Mucosa of descending colon (tissue), 3 donors: ENCODE data around the gene SLC22A7. TPM values are rescaled to one million over a fixed set of nuclear protein-coding genes. Genes with fewer than 3 reads are reported as not detected.

ENCODE experiments used
- ATAC-seq: fragments of 200-7000 bp; cut with Tn5 transposase; one replicate; pipeline ENCODE4 v1.9.1; 2020; ENCODE audit warnings: mild to moderate bottlenecking, moderate library complexity
- DNase-seq, 3 donors: peaks; one replicate each; pipeline ENCODE4 v3.0.0-alpha.2; 2020
- H3K36me3 ChIP-seq: fragments of 200-600 bp; one replicate; pipeline ENCODE4 v1.8.0; 2021; ENCODE audit warnings: low read depth, mild to moderate bottlenecking
- H3K4me1 ChIP-seq: fragments of 200-600 bp; one replicate; pipeline ENCODE4 v1.8.0; 2021; ENCODE audit warnings: low read depth, mild to moderate bottlenecking
- H3K4me3 ChIP-seq: fragments of 200-600 bp; one replicate; pipeline ENCODE4 v1.8.0; 2021; ENCODE audit warnings: mild to moderate bottlenecking
- H3K9me3 ChIP-seq: fragments of 200-600 bp; one replicate; pipeline ENCODE4 v1.8.0; 2021; ENCODE audit warnings: mild to moderate bottlenecking
- CTCF ChIP-seq: fragments of 200-600 bp; IDR thresholded peaks from one replicate; pipeline ENCODE4 v1.8.0; 2022; ENCODE audit warnings: antibody characterized with exemption, mild to moderate bottlenecking
- intact Hi-C, 2 donors: fragments of 100-400 bp; cut with DNase I in 1 of 2; cut with micrococcal nuclease in 1 of 2; formaldehyde crosslinking; loops; one replicate each; pipeline versions ENCODE4 v1.11.0 to v1.11.1; 2022; cut with DNase I, micrococcal nuclease
- total RNA-seq, 3 donors: library from RNA; stranded (reverse); fragmentation: NEBNext Ultra II Directional in 2 of 3; extraction: Animal tissue kit (Norgen Biotek cat#: 25700) in 2 of 3; gene quantifications; one replicate each; pipeline versions ENCODE4 v1.2.1 to v1.2.4, GENCODE V29; 2021 to 2023
- donor health status: DM: no; HTN: no; CAD: no; lungs with moderate emphysema.
- donor health status: DM: no; HTN: no; CAD: no.
- donor health status: DM: no; HTN: yes; CAD: no.

SLC22A7 gene
- total RNA-seq, 3 donors from 2014 or later: 0.32 TPM; not detected in 2

- intact Hi-C loops: no loop called here
- ATAC-seq: peak; percentile 33
- peaks cover 15% of the 10 kb centered on the region for H3K4me1 ChIP-seq
- DNase-seq: peak in 1 of 3 donors; percentile 39
- no peak for TF ChIP-seq CTCF
- H3K4me3 ChIP-seq: no peak overlapping the region
- H3K36me3 ChIP-seq: no peaks in the 10 kb centered on the region
- no peaks in the 10 kb centered on the region for H3K9me3 ChIP-seq
These were observed 10.9 kb upstream of the SLC22A7 start for GRCh38 chr6:43286980-43287716.

GRCh38 chr6:43287717-43288679, 10.1 kb upstream of the SLC22A7 start:
- Histone ChIP-seq H3K4me1 (peaks cover 16% of the 10 kb centered on the region), H3K4me3 (no peak overlapping the region), H3K9me3 (no peaks in the 10 kb centered on the region), H3K36me3 (no peaks in the 10 kb centered on the region)
- DNase-seq: peak in 1 of 3 donors; percentile 50
- intact Hi-C loops: no loop called here
- ATAC-seq: peak; percentile 69
- TF ChIP-seq CTCF: no peak

- intact Hi-C loops: loop anchor here in 1 of 2 donors (2.0 kb wide), 1 partner anchor 22 kb away; no protein-coding TSS in a partner anchor
- ATAC-seq: peak; percentile 51
- H3K4me3 ChIP-seq: no peak overlapping the region
- no peak for TF ChIP-seq CTCF
- DNase-seq: no peak
- peaks cover 16% of the 10 kb centered on the region for H3K4me1 ChIP-seq
- H3K9me3 ChIP-seq: no peaks in the 10 kb centered on the region
- H3K36me3 ChIP-seq: no peaks in the 10 kb centered on the region
These were observed 7.6 kb upstream of the SLC22A7 start for GRCh38 chr6:43290339-43290904.

GRCh38 chr6:43290905-43291355, 7.1 kb upstream of the SLC22A7 start:
- no peaks in the 10 kb centered on the region for H3K36me3 ChIP-seq
- intact Hi-C loops: loop anchor here in 1 of 2 donors (2.0 kb wide), 1 partner anchor 22 kb away; no protein-coding TSS in a partner anchor
- H3K4me3 ChIP-seq: no peak overlapping the region
- no peak for TF ChIP-seq CTCF
- ATAC-seq: peak; percentile 47
- peaks cover 16% of the 10 kb centered on the region for H3K4me1 ChIP-seq
- H3K9me3 ChIP-seq: no peaks in the 10 kb centered on the region
- DNase-seq: no peak

- peaks cover 16% of the 10 kb centered on the region for H3K4me1 ChIP-seq
- DNase-seq: no peak
- intact Hi-C loops: loop anchor here in 1 of 2 donors (2.0 kb wide), 1 partner anchor 23 kb away; no protein-coding TSS in a partner anchor
These were observed 6.4 kb upstream of the SLC22A7 start for GRCh38 chr6:43291708-43292107.

More at GRCh38 chr6:43291708-43292107, 6.4 kb upstream of the SLC22A7 start:
- peak; percentile 32 for ATAC-seq
- Histone ChIP-seq H3K36me3 (no peaks in the 10 kb centered on the region), H3K4me3 (no peak overlapping the region), H3K9me3 (no peaks in the 10 kb centered on the region)
- TF ChIP-seq CTCF: no peak
